Adrenal gland (tissue), 12 donors: ENCODE data around the gene TMEM256. TPM values are rescaled to one million over a fixed set of nuclear protein-coding genes. Genes with fewer than 3 reads are reported as not detected.

Experiments used
- DNase-seq, 7 donors: peaks; one replicate each; pipeline ENCODE4 v3.0.0-alpha.2; 2019 to 2020
- H3K27ac ChIP-seq, 5 donors: fragments of 200-600 bp; sonication (generic) in 4 of 5; 1 replicate in 3 of 5; 2 replicates in 2 of 5; pipeline versions ENCODE4 v1.5.1 to v1.8.0; 2016 to 2020; ENCODE audit warnings: mild to moderate bottlenecking in 1 of 5
- H3K27me3 ChIP-seq: fragments of 200-600 bp; 2 replicates; pipeline ENCODE4 v1.8.0; 2021
- H3K36me3 ChIP-seq, 2 donors: fragments of 200-600 bp; replicated peaks in 1 of 2; 1 replicate in 1 of 2; 2 replicates in 1 of 2; pipeline versions ENCODE4 v1.5.1 to v1.8.0; 2018 to 2022
- H3K4me1 ChIP-seq, 2 donors: fragments of 200-600 bp; replicated peaks in 1 of 2; 1 replicate in 1 of 2; 2 replicates in 1 of 2; pipeline versions ENCODE4 v1.5.1 to v1.8.0; 2018 to 2021
- H3K4me3 ChIP-seq, 4 donors: fragments of 200-600 bp; sonication (generic) in 3 of 4; one replicate each; pipeline ENCODE4 v1.5.1; 2016 to 2018
- H3K9me3 ChIP-seq, 3 donors: fragments of 200-600 bp; sonication (generic) in 1 of 3; replicated peaks in 1 of 3; 1 replicate in 2 of 3; 2 replicates in 1 of 3; pipeline versions ENCODE4 v1.5.1 to v1.8.0; 2016 to 2021
- CTCF ChIP-seq, 6 experiments: fragments of 450-650 bp in 4 of 6; fragments of 200-600 bp in 2 of 6; sonication (generic) in 1 of 6; IDR thresholded peaks; 1 replicate in 5 of 6; 2 replicates in 1 of 6; pipeline versions ENCODE4 v1.5.1 to v1.8.0; 2016 to 2021; ENCODE audit warnings: antibody characterized with exemption in 6 of 6, mild to moderate bottlenecking in 2 of 6, moderate library complexity in 1 of 6
- POLR2A ChIP-seq, 2 donors: fragments of 450-650 bp; IDR thresholded peaks; one replicate each; pipeline ENCODE4 v1.6.1; 2017; ENCODE audit warnings: antibody characterized with exemption in 2 of 2, mild to moderate bottlenecking in 2 of 2, moderate library complexity in 1 of 2
- WGBS, 4 donors: extraction: QIAGEN DNeasy Blood & Tissue Kit in 2 of 4; methylation state at CpG; one replicate each; pipeline versions ENCODE4 v1.1.5 to v1.1.7; 2013 to 2017; 5-methylcytosine and 5-hydroxymethylcytosine counted together
- intact Hi-C, 2 donors: fragments of 100-400 bp; cut with DNase I; formaldehyde crosslinking; loops; one replicate each; pipeline versions ENCODE4 v1.14.1 to v1.15.0; 2022 to 2023
- polyA plus RNA-seq, 3 donors: library from polyadenylated mRNA; stranded (reverse); fragments of 200-250 nt in 2 of 3; fragments of 350-450 nt in 1 of 3; fragmentation: Illumina TruSeq in 1 of 3; extraction: RNeasy Lipid Tissue Mini Kit (QIAGEN cat#74804) in 1 of 3; gene quantifications; one replicate each; pipeline ENCODE4 v1.2.3, GENCODE V29; 2013 to 2014
- total RNA-seq, 9 donors: library from RNA; depleted of rRNA in 4 of 9; stranded (reverse); fragments of >200 nt in 4 of 9; fragments of 120-200 nt in 1 of 9; fragmentation: NEBNext Ultra II Directional in 1 of 9; extraction: Animal tissue kit (Norgen Biotek cat#: 25700) in 1 of 9; gene quantifications; one replicate each; pipeline versions ENCODE4 v1.1.0 to v1.2.4, GENCODE V29; 2013 to 2023
- donor health status: healthy with polysubstance abuse.
- donor health status: Bipolar disorder and iron deficiency.
- donor health status: DM: yes; HTN: yes; CAD: no.
- donor health status: DM: no; HTN: no; CAD: no.
- donor health status: DM: no; HTN: no; CAD: no.
- donor health status: DM: yes; HTN: yes; CAD: no.

TMEM256 gene
- total and polyA plus RNA-seq, 12 donors: 48.5 to 334 (median 93.2) TPM

- TF ChIP-seq POLR2A (IDR thresholded peaks at IDR 0.05) (no peak), CTCF (IDR thresholded peaks at IDR 0.05) (no peak)
- Histone ChIP-seq H3K4me3 (no peak overlapping the region), H3K36me3 (no peaks in the 10 kb centered on the region), H3K4me1 (no peaks in the 10 kb centered on the region), H3K27ac (no peak overlapping the region), H3K9me3 (no peaks in the 10 kb centered on the region), H3K27me3 (no peaks in the 10 kb centered on the region)
- WGBS, 4 donors: 94 to 97% (median 94%) methylated on average over 6 of the region's 6 CpGs
- intact Hi-C loops: no loop called here
- no peak for DNase-seq
Measured at GRCh38 chr17:7363311-7363710, 40.6 kb downstream of the TMEM256 start.

GRCh38 chr17:7361906-7362305 lies 42.0 kb downstream of the TMEM256 start:
- Histone ChIP-seq H3K36me3 (no peaks in the 10 kb centered on the region), H3K4me1 (no peaks in the 10 kb centered on the region), H3K27ac (no peak overlapping the region), H3K9me3 (no peaks in the 10 kb centered on the region), H3K4me3 (no peak overlapping the region), H3K27me3 (no peaks in the 10 kb centered on the region)
- intact Hi-C loops: no loop called here
- WGBS, 4 donors: 36 to 65% (median 51%) methylated on average over 3 of the region's 3 CpGs
- TF ChIP-seq POLR2A (IDR thresholded peaks at IDR 0.05): no peak
- no peak for TF ChIP-seq CTCF (IDR thresholded peaks at IDR 0.05)
- DNase-seq: no peak

- 61 to 81% (median 70%) methylated on average over 2 of the region's 2 CpGs for WGBS, 4 donors
- no peak for DNase-seq
- intact Hi-C loops: loop anchor here (2.0 to 10.0 kb wide), 4 partner anchors 75 to 207 kb away; partner anchors contain the start of genes SENP3 (in 1 of the 2), TMEM102 (in 1 of the 2) and TNFSF13 (in 1 of the 2)
- H3K27me3 ChIP-seq: no peaks in the 10 kb centered on the region
- no peak overlapping the region for H3K4me3 ChIP-seq
- TF ChIP-seq CTCF (IDR thresholded peaks at IDR 0.05): no peak
- no peaks in the 10 kb centered on the region for H3K36me3 ChIP-seq
- peaks cover 5 to 8% of the 10 kb centered on the region in 2 donors for H3K4me1 ChIP-seq
- H3K27ac ChIP-seq: no peak overlapping the region
- H3K9me3 ChIP-seq: no peaks in the 10 kb centered on the region
Measured at GRCh38 chr17:7357381-7357780, 46.5 kb downstream of the TMEM256 start.

- Histone ChIP-seq H3K4me1 (peaks cover 7 to 9% of the 10 kb centered on the region in 2 donors), H3K27me3 (no peaks in the 10 kb centered on the region), H3K27ac (no peak overlapping the region), H3K4me3 (no peak overlapping the region), H3K36me3 (no peaks in the 10 kb centered on the region), H3K9me3 (no peaks in the 10 kb centered on the region)
- intact Hi-C loops: loop anchor here (2.0 to 10.0 kb wide), 4 partner anchors 76 to 208 kb away; partner anchors contain the start of genes SENP3 (in 1 of the 2), TMEM102 (in 1 of the 2) and TNFSF13 (in 1 of the 2)
- 62 to 71% (median 69%) methylated on average over 8 of the region's 8 CpGs for WGBS, 4 donors
- TF ChIP-seq CTCF (IDR thresholded peaks at IDR 0.05): no peak
- no peak for TF ChIP-seq POLR2A (IDR thresholded peaks at IDR 0.05)
- DNase-seq: no peak
Measured at GRCh38 chr17:7356756-7357155, 47.1 kb downstream of the TMEM256 start.
